T-helper 9 cell (primary cell): ENCODE results near the gene HYAL3.
A peak's percentile ranks its signal among the peaks of the same experiment; 100 is the strongest.
"Not testable (repeated sequence)": the region's sequence is repeated elsewhere in the genome, so short reads cannot be mapped to it uniquely, and the experiment has no call there.

Experiments used
- DNase-seq: peaks from one replicate; pipeline ENCODE4 v3.0.0-alpha.2; 2020

Gene HYAL3

DNA sequence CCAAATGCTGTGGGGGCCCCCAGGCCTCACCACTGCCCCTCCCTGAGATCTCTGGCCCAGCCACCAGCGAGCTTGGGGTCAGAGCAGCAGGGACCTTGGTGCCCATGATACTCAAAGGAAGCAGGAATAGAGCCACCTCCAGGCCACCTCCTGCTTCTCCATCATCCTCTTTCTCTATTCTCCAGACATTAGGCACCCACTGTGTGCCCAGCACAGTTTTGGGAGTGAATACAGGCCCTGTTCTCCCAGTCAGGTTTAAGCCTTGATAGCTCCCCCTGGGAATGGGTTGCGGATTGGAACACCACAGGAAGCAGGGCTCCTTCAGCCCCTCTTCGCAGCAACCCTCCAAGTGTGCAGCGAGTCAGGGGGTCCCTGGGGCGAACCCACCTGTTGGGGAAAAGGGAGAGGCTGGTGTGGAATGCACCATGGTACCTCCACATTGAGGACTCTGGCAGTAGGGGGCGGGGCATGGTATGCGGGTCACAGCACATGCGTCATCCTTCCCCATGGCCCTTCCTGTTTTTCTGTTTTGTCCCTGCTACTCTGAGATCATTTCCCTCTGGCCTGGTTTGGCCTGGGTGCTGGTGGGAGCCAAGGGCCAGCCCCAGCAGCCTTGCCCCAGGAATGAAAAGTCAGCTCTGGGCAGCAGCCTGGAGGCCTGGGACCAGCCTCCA is 44.5 kb downstream of the HYAL3 start:
- no peak for DNase-seq

- DNase-seq: no peak
Measured at GRCh38 chr3:50251220-50251619, 48.0 kb downstream of the HYAL3 start.

GRCh38 chr3:50250514-50250913 is 48.7 kb downstream of the HYAL3 start:
- DNase-seq: no peak

DNA sequence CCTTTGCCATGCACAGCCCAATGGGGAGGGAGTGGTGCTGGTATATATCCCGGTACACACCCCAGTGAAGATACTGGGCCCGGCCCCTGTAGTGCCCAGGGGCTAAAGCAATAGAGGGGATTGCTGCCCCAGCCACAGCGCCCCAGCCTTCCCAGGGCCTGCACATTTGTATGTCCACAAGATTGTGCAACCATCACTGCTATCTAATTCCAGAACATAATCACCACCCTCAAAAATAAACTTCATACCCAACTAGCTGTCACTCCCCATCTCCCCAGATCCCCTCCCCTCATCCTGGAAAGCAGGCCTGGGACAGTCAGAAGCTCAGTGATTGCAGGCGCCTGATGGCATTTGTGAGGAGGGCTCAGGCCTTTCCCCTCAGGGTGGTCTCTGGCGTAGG is 49.7 kb downstream of the HYAL3 start:
- no peak for DNase-seq

DNA sequence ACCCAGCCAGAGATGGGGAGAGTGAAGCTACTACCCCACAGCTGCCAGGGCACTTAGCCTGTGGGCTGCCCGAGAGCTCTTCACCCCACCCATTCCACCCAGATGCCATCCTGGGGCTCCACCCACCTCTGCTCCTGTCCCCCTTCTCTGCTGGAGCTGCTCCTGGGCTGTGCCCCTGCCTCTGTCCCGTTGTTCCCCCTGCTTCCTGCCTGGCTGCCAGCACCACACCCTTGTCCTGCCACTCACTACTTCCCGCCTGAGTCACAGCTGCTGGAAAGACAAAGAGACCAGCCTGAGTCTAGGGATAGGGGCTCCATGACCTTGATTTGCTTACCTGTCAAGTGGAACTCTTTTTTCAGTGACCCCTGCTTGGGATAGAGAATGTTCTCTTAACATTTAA is 50.8 kb downstream of the HYAL3 start:
- no peak for DNase-seq

- DNase-seq: peak; percentile 67
Measured at GRCh38 chr3:50246517-50246954, 52.7 kb downstream of the HYAL3 start.

- DNase-seq: peak; percentile 99
Measured at GRCh38 chr3:50245831-50246516, 53.2 kb downstream of the HYAL3 start.

- no peak for DNase-seq
Measured at GRCh38 chr3:50245251-50245745, 53.9 kb downstream of the HYAL3 start.

- DNase-seq: not testable (repeated sequence)
Measured at GRCh38 chr3:50244813-50245212, 54.4 kb downstream of the HYAL3 start.

- DNase-seq: no peak
Measured at GRCh38 chr3:50243543-50243895, 55.7 kb downstream of the HYAL3 start.

GRCh38 chr3:50242851-50243542 is 56.2 kb downstream of the HYAL3 start:
- DNase-seq: no peak
